Measurements from ENCODE around the gene S1PR4.
A peak's percentile ranks its signal among the peaks of the same experiment; 100 is the strongest.
"Not testable (repeated sequence)": the region's sequence is repeated elsewhere in the genome, so short reads cannot be mapped to it uniquely, and the experiment has no call there.

The S1PR4 gene

GRCh38 chr19:3206216-3206953, 27.8 kb downstream of the S1PR4 start:
- in situ Hi-C loops (cut with HindIII; ENCODE audit: low pct_ligation_motif_present, low pct_unique_long_range_greater_than_20kb, low sequenced_read_pairs), result no loop called here
- no peak for DNase-seq

DNA sequence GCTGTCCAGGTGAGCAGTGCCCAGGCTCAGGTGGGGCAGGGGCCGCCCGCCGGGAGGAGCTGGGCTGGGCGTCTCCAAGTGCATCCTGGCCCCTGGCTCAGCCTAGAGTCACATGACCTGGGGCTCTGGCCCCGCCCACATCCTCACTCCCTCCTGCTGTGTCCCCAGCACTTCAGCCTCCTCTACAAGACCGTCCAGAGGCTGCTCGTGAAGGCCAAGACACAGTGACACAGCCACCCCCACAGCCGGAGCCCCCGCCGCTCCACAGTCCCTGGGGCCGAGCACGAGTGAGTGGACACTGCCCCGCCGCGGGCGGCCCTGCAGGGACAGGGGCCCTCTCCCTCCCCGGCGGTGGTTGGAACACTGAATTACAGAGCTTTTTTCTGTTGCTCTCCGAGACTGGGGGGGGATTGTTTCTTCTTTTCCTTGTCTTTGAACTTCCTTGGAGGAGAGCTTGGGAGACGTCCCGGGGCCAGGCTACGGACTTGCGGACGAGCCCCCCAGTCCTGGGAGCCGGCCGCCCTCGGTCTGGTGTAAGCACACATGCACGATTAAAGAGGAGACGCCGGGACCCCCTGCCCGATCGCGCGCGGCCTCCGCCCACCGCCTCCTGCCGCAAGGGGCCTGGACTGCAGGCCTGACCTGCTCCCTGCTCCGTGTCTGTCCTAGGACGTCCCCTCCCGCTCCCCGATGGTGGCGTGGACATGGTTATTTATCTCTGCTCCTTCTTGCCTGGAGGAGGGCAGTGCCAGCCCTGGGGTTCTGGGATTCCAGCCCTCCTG, 29.1 kb downstream of the S1PR4 start:
- in situ Hi-C loops (cut with HindIII; ENCODE audit: low pct_ligation_motif_present, low pct_unique_long_range_greater_than_20kb, low sequenced_read_pairs), result no loop called here
- no peak for DNase-seq

DNA sequence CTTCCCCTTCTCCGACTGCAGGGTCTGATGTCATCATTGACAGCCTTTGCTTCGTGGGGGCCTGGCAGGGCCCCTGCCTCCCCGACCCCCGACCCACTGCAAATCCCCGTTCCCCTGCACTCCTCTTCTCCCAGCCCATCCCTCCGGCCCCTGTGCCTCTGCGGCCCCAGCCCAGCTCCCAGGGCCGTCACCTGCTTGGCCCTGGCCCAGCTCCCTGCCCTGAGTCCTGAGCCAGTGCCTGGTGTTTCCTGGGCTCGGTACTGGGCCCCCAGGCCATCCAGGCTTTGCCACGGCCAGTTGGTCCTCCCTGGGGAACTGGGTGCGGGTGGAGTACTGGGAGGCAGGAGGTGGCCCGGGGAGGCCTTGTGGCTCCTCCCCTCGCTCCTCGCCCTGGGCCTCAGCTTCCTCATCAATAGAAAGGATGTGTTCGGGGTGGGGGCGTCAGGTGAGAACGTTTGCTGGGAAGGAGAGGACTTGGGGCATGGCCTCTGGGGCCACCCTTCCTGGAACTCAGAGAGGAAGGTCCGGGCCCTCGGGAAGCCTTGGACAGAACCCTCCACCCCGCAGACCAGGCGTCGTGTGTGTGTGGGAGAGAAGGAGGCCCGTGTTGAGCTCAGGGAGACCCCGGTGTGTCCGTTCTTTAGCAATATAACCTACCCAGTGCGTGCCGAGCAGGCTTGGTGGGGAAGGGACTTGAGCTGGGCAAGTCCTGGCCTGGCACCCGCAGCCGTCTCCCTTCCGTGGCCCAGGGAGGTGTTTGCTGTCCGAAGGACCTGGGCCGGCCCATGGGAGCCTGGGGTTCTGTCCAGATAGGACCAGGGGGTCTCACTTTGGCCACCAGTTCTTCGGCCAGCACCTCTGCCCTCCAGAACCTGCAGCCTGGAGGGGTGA, 30.0 kb downstream of the S1PR4 start:
- DNase-seq, result no peak
- in situ Hi-C loops (cut with HindIII; ENCODE audit: low pct_ligation_motif_present, low pct_unique_long_range_greater_than_20kb, low sequenced_read_pairs), result no loop called here

GRCh38 chr19:3210347-3211017, 31.9 kb downstream of the S1PR4 start:
- peak; percentile 44 for DNase-seq
- in situ Hi-C loops (cut with HindIII; ENCODE audit: low pct_ligation_motif_present, low pct_unique_long_range_greater_than_20kb, low sequenced_read_pairs), result no loop called here

DNA sequence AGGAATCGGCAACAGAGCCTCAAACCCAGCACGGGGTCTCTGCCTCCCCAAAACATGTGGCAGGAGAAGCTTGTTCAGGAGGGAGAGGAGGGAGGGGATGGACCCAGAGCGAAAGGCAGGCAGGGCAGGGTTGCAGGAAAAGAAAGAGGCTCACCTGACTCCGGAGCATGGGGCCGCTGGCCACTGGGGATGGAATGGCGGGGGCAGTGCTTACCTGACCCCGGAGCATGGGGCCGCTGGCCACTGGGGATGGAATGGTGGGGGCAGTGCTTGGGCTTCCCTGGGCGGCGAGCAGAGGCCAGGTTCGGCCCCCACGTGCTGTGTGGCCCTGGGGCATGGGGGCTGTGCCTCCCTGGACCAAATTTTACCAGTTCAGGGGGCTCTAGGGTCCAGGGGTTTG, 32.6 kb downstream of the S1PR4 start:
- in situ Hi-C loops (cut with HindIII; ENCODE audit: low pct_ligation_motif_present, low pct_unique_long_range_greater_than_20kb, low sequenced_read_pairs), result no loop called here
- no peak for DNase-seq

- DNase-seq, result no peak
- in situ Hi-C loops (cut with HindIII; ENCODE audit: low pct_ligation_motif_present, low pct_unique_long_range_greater_than_20kb, low sequenced_read_pairs), result no loop called here
These were observed 34.6 kb downstream of the S1PR4 start for GRCh38 chr19:3213159-3213558.

- in situ Hi-C loops (cut with HindIII; ENCODE audit: low pct_ligation_motif_present, low pct_unique_long_range_greater_than_20kb, low sequenced_read_pairs), result no loop called here
- DNase-seq, result no peak
These were observed 38.3 kb downstream of the S1PR4 start for GRCh38 chr19:3216874-3217273.

DNA sequence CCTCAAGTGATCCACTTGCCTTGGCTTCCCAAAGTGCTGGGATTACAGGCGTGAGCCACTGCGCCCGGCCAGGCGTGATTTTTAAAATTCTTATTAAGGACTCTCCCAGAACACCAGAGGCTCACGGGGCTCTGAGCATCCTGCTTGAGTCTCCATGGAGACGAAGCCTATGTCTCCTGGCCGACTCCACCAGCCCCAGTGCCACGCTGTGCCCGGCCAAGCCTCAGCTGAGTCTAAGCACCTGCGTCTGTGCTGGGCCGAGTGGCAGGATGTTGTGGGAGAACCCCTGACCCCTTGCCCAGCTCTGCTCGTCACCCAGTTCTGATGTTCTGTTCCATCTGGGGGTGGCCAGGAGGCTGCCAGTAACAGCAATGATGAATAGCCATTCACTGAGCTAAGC, 42.0 kb downstream of the S1PR4 start:
- in situ Hi-C loops (cut with HindIII; ENCODE audit: low pct_ligation_motif_present, low pct_unique_long_range_greater_than_20kb, low sequenced_read_pairs), result no loop called here
- no peak for DNase-seq

DNA sequence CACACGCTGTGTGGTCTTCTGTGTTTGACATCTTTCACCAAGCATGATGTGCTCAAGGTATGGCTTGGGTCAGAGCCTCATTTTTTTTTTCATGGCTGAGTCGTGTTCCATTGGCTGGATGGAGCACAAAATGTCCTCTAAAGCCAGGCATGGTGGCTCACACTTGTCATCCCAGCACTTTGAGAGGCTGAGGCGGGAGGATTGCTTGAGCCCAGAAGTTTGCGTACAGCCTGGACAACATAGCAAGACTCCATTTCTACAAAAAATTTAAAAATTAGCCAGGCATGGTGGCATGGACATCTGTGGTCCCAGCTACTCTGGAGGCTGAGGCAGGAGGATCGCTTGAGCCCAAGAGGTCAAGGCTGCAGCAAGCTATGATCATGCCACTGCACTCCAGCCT, 43.0 kb downstream of the S1PR4 start:
- DNase-seq; in situ Hi-C loops (cut with HindIII; ENCODE audit: low pct_ligation_motif_present, low pct_unique_long_range_greater_than_20kb, low sequenced_read_pairs): not testable (repeated sequence)

- in situ Hi-C loops (cut with HindIII; ENCODE audit: low pct_ligation_motif_present, low pct_unique_long_range_greater_than_20kb, low sequenced_read_pairs), result no loop called here
- DNase-seq, result no peak
These were observed 44.1 kb downstream of the S1PR4 start for GRCh38 chr19:3222709-3223108.

DNA sequence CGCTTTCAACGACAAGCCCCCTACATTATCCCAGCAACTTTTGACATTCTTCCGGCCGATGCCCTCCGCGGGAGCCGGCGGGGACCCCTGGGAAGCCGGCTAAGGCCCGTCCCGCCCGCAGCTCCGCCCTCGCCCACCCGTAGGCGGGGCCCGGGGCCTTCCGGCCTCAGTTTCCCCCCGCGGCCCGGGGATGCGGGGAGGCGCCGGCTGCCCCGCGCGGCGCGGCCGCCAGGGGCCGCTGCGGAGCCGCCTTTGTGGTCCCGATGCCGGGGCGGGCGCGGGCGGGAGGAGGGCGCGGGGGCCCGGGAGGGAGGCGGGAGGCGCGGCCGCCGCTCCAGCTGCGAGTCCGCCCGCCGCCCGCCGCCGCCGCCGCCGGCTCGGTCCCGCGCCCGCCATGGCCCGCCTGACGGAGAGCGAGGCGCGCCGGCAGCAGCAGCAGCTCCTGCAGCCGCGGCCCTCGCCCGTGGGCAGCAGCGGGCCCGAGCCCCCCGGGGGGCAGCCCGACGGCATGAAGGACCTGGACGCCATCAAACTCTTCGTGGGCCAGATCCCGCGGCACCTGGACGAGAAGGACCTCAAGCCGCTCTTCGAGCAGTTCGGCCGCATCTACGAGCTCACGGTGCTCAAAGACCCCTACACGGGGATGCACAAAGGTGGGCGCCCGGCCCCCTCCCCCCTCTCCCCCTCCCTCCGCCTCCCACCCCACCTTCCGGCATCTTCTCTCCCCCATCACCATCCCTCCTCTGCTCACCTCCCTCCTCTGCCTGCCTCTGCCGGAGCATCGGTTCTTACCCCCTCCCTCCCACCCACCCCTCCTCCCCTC, 46.0 kb downstream of the S1PR4 start, which contains the start of gene CELF5:
Gene CELF5, plus strand, starts transcription at position 316 of the 823 bp plus-strand sequence. Its CDS starts 79 bp downstream, at position 395.
- DNase-seq, result peak; percentile 43
- in situ Hi-C loops (cut with HindIII; ENCODE audit: low pct_ligation_motif_present, low pct_unique_long_range_greater_than_20kb, low sequenced_read_pairs), result no loop called here

DNA sequence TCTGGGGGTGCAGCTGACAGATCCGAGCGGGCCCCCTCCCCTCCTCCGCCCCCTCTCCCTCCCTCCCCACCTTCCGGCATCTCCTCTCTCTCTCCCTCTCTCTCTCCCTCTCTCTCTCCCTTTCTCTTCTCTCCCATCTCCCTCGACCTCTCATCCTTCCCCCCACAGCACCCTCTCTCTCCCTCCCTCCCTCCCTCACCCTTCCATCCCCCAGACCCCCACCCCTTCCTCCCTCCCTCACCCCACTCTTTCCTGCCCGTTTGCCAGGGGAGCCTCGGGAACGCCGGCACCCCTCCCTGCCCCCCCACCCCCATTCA, 46.6 kb downstream of the S1PR4 start:
- in situ Hi-C loops (cut with HindIII; ENCODE audit: low pct_ligation_motif_present, low pct_unique_long_range_greater_than_20kb, low sequenced_read_pairs), result no loop called here
- no peak for DNase-seq

- DNase-seq, result no peak
These were observed 47.1 kb downstream of the S1PR4 start for GRCh38 chr19:3225677-3226093.

DNA sequence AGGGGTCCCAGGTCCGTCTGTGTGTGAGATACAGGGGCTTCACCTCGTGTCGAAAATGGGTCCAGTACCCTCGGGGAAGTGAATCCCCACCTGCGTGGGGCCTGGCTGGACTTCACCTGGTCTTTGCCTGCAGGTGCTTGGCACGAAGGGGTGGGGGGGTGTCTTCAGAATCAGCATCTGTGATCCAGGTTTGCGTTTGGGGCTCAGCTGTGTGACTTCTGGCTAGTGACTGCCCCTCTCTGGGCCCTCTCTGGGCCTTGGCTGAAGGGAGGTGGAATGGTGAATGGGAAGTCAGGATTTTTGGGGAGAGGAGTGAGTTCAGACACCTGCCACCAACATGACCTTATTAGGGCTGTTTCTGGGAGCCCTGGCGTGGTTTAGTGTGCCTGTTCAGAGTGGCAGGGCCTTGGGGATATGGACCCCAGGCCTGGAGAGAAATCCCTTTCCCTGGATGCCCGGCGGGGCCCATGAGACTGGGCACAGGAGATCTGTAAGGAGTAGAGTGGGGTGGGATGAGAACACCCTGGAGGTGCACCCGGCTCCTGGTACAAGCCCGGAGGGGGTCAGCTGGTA, 48.6 kb downstream of the S1PR4 start:
- in situ Hi-C loops (cut with HindIII; ENCODE audit: low pct_ligation_motif_present, low pct_unique_long_range_greater_than_20kb, low sequenced_read_pairs), result no loop called here
- DNase-seq, result no peak

More at GRCh38 chr19:3225677-3226093, 47.1 kb downstream of the S1PR4 start:
- in situ Hi-C loops (cut with HindIII; ENCODE audit: low pct_ligation_motif_present, low pct_unique_long_range_greater_than_20kb, low sequenced_read_pairs), result no loop called here

- no peak for DNase-seq
- in situ Hi-C loops (cut with HindIII; ENCODE audit: low pct_ligation_motif_present, low pct_unique_long_range_greater_than_20kb, low sequenced_read_pairs), result no loop called here
These were observed 50.8 kb downstream of the S1PR4 start for GRCh38 chr19:3229346-3229743.
